ENCODE results near the gene GLT6D1.
"Not testable (repeated sequence)": the region's sequence is repeated elsewhere in the genome, so short reads cannot be mapped to it uniquely, and the experiment has no call there.

The GLT6D1 gene

GRCh38 chr9:135664801-135665794, 25.8 kb upstream of the GLT6D1 start:
- DNase-seq (ENCODE audit: low read depth): no peak

GRCh38 chr9:135664266-135664665, 24.9 kb upstream of the GLT6D1 start:
- no peak for DNase-seq (ENCODE audit: low read depth)

GRCh38 chr9:135663857-135664256, 24.5 kb upstream of the GLT6D1 start:
- DNase-seq (ENCODE audit: low read depth): no peak

GRCh38 chr9:135663451-135663770, 24.1 kb upstream of the GLT6D1 start:
- no peak for DNase-seq (ENCODE audit: low read depth)

- no peak for DNase-seq (ENCODE audit: low read depth)
These were observed 23.6 kb upstream of the GLT6D1 start, which contains the start of gene LCN9 for GRCh38 chr9:135662758-135663450. LCN9 (plus strand) TSS chr9:135663309; CDS start chr9:135663322, 13 bp downstream.

GRCh38 chr9:135661816-135662560, 22.6 kb upstream of the GLT6D1 start:
- no peak for DNase-seq (ENCODE audit: low read depth)

GRCh38 chr9:135660407-135660806, 21.1 kb upstream of the GLT6D1 start:
- DNase-seq (ENCODE audit: low read depth): no peak

- no peak for DNase-seq (ENCODE audit: low read depth)
These were observed 19.9 kb upstream of the GLT6D1 start for GRCh38 chr9:135659252-135659651.

GRCh38 chr9:135657416-135657815, 18.1 kb upstream of the GLT6D1 start:
- DNase-seq (ENCODE audit: low read depth): no peak

GRCh38 chr9:135655317-135655716, 16.0 kb upstream of the GLT6D1 start:
- no peak for DNase-seq (ENCODE audit: low read depth)

- no peak for DNase-seq (ENCODE audit: low read depth)
These were observed 11.1 kb upstream of the GLT6D1 start for GRCh38 chr9:135650408-135650807.

GRCh38 chr9:135649508-135649907, 10.2 kb upstream of the GLT6D1 start:
- DNase-seq (ENCODE audit: low read depth): no peak

GRCh38 chr9:135648494-135649410, 9.4 kb upstream of the GLT6D1 start:
- no peak for DNase-seq (ENCODE audit: low read depth)

- DNase-seq (ENCODE audit: low read depth): no peak
These were observed 8.5 kb upstream of the GLT6D1 start for GRCh38 chr9:135647884-135648283.

GRCh38 chr9:135644631-135645218, 5.4 kb upstream of the GLT6D1 start:
- no peak for DNase-seq (ENCODE audit: low read depth)

- DNase-seq (ENCODE audit: low read depth): no peak
These were observed 2.4 kb upstream of the GLT6D1 start for GRCh38 chr9:135641745-135642144.

GRCh38 chr9:135641047-135641446, 1.7 kb upstream of the GLT6D1 start:
- no peak for DNase-seq (ENCODE audit: low read depth)

- DNase-seq (ENCODE audit: low read depth): not testable (repeated sequence)
These were observed 2.3 kb downstream of the GLT6D1 start for GRCh38 chr9:135636930-135637530.

- DNase-seq (ENCODE audit: low read depth): no peak
These were observed 6.5 kb downstream of the GLT6D1 start for GRCh38 chr9:135632841-135633240.

GRCh38 chr9:135624282-135624681, 15.1 kb downstream of the GLT6D1 start:
- DNase-seq (ENCODE audit: low read depth): no peak

Data from fibroblast of gingiva (primary cell).